NK-92 treated with Interleukin-12 subunit alpha and Interleukin-12 subunit beta, amount 100 ng/mL, for 24 hours (cell line): ENCODE results near the gene KIRREL1.

Experiments used
- DNase-seq: peaks from one replicate; lab custom pipeline; 2025; lab: John Stamatoyannopoulos, UW

Gene KIRREL1

DNA sequence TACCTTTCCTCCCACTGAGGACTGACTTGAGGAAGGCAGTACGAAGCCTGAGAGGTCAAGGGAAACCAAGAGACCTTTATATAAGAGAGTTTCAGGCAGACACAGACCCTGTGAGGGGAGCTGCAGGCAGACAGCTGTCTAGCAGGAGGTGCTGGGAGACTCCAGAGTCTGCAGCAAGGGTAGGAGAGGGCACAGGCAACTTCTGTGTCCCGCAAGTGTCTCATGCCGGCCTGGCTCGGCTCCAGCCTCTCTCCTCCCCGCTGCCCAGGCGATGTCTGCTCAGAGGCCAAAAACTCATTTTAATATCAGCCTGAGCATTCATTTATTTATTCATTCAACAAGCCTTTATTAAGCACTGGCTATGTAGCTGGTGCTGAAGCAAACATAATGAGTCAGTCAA lies 83.0 kb downstream of the KIRREL1 start:
- no peak for DNase-seq

DNA sequence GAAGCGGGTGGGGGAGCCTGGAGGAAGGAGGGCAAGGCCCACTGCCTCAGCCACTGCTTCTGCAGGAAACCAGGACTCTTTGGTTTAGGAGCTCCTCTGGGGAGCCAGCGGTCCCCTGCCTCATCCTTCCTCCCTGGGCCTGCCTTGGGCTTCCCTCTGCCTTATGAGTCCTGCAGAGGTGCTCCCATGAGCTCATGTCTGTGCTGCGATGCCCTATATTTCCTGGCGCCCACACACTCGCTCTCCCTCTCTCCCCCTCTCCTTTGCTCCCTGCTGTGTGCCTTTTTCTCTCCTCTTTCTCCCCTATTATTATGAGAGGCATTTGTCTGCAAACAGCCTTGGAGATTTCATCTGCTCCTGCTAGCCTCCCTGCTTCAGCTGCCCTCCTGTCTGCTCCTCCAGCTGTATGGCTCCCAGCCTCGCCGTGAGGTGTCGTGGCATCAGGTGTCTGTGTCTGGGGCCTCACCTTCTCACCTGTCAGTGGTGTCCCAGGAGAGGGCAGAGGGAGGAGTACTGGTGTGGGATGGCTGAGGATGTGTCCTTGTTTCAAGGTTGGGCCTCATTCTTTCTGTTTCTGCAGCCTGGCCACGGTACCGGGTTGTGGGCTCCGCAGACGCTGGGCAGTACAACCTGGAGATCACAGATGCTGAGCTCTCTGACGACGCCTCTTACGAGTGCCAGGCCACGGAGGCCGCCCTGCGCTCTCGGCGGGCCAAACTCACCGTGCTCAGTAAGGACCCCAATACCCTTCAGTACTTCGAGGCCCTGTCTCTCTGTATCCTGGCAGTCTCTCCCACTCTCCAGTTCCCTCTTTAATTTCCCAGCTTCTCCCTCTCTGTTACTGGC lies 84.2 kb downstream of the KIRREL1 start:
- DNase-seq: no peak

DNA sequence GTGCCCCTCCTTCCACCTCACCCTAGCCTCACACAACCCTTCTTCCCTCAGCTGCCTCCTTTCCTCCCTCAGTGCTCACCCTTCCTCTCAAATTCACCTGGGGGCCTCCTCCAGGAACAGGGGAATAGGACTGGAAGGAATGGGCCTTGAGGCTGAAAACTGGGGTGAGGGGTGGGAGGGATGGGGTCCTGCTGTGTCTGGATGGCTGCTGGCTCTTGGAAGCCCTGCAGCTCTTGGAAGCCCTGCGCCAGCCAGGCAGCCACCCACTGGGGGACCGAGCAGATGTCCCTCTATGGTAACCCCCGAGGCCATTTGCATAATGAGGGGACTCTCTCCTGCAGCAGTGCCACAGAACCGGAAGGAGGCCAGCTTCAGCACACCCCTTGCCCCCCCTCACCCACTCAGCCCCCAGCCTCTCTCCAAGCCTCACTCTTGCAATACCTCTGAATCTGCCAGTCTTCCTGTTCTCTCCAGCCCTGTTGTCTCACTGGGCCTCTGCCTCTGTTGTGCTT lies 85.2 kb downstream of the KIRREL1 start:
- DNase-seq: no peak

DNA sequence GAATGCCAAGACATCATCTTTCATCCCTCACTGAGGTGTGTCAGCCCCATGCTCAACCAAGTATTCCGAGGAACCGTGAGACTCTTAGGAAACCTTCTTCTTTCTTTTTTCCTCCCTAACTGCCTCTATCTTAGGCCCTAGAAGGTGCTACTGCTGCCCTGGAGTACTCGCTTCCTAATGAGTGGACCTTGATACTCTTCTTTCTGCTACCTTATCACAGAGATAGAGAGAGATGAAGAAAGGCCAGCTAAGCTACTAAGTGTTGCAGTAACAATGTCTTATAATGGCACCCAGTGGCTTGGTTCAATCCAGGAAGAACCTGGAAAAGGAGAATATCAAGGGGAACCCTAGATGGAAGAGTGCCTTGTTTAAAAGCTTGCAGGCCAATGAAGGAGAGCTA lies 86.6 kb downstream of the KIRREL1 start:
- DNase-seq: no peak

DNA sequence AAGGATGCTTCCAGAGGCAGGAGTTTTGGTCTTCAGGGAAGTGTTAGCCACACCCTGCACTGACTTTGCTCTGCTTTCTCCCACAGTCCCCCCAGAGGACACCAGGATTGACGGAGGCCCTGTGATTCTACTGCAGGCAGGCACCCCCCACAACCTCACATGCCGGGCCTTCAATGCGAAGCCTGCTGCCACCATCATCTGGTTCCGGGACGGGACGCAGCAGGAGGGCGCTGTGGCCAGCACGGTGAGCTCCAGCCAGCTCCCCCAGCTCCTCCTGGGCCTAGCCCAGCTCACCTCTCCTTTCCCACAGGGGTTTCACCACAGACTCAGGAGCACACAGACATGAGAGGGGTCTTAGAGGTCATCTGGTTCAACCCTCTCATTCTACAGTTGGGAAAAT lies 90.9 kb downstream of the KIRREL1 start:
- DNase-seq: no peak

DNA sequence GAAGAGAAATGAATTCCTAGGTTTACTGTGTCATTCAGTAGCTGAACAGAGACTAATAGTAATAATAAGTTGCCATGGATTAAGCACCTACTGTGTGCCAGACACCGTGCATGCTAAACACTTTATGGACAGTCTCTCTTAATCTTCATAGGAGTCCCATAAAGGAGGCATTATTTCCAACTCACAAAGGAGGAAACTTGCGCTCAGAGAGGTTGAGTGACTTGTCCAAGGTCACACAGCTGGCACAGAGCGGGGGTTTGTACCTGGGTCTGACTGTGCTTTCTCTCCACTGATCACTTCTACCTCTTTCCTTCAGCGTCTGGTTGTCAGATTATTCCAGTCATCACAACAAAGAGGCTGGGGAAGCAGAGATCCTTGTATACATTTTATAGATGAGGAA lies 91.3 kb downstream of the KIRREL1 start:
- no peak for DNase-seq

DNA sequence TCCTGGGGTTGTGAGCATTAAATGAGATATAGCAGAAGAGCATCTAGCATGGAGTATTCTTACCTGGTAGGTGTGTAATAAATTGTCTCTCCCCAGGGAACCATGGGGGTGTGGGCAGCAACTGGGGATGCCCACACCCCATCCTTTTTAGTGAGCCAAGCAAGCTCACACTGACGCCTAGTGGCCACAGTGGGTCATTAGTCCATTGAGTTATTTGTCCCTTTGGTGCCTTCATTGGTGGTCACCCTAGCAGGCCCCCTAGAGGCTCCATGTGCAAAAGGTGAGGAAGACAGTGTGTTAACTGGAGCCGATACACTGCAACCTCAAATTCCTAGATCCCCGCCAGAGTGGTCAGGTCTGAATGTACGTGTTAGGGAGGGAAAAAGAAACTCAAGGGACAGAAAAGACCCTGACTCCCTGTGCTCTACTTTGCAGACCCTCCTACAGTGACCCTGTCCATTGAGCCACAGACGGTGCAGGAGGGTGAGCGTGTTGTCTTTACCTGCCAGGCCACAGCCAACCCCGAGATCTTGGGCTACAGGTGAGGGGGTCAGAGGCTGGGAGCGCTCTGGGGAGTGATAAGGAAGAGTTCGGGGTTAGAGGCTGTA lies 94.0 kb downstream of the KIRREL1 start:
- DNase-seq: peak; percentile 18

DNA sequence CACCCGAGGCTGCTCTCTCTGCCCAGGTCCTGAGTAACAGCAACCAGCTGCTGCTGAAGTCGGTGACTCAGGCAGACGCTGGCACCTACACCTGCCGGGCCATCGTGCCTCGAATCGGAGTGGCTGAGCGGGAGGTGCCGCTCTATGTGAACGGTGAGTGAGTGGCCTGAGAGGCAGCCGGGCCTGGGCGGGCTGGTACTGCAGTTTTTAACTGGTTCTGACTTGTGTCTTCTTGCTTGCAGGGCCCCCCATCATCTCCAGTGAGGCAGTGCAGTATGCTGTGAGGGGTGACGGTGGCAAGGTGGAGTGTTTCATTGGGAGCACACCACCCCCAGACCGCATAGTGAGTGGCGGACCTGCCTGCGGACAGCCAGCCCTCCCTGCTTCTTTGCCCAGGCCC lies 96.0 kb downstream of the KIRREL1 start:
- no peak for DNase-seq

DNA sequence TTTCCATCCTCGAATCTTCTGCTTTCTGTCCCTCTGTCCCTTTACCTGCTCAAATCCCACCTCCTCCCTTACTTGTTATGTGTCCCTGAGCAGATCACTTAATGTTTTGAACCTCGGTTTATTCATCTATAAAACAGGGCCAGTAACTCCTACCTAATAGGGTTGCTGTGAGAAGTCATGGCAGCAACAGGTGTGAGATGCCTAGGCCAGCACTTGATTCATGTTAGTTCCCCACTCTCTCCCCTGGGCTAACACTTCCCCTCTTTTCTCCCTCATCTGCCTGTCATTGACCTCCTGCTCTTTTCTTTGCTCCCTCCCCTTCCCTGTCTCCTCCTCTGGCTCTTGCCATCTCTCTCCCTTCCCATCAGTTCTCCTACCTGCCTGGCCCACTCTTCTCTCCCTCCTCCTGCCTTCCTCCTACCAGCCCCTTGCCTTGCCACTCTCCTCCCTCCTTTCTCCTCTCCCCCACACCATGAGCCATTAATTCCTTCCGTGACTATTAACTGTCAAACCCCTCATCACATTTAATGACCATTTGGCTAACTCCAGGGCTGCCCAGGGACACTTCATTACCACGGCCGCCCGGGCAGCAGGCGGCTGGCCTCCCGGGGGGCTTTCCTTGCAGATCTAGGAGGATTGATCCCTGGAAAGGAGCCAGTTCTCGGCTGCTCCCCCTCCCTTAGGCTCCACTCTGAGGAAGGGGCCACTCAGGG lies 96.6 kb downstream of the KIRREL1 start:
- no peak for DNase-seq

DNA sequence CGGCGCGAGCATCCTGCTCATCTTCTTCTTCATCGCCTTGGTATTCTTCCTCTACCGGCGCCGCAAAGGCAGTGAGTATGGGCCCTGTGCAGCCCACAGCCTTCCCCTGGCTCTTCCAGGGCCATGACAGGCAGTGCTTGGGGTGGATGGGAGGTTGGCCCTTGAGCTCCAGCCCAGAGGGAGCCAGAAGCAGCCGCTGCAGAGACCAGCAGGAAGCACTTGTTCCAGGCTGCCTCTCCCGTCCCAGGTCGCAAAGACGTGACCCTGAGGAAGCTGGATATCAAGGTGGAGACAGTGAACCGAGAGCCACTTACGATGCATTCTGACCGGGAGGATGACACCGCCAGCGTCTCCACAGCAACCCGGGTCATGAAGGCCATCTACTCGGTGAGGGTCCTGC lies 99.9 kb downstream of the KIRREL1 start:
- DNase-seq: no peak

DNA sequence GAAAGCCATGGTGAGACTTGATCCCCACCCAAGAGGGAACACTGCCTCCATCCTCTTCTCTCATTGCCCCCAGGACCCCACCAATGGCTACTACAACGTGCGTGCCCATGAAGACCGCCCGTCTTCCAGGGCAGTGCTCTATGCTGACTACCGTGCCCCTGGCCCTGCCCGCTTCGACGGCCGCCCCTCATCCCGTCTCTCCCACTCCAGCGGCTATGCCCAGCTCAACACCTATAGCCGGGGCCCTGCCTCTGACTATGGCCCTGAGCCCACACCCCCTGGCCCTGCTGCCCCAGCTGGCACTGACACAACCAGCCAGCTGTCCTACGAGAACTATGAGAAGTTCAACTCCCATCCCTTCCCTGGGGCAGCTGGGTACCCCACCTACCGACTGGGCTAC lies 101.1 kb downstream of the KIRREL1 start:
- no peak for DNase-seq

DNA sequence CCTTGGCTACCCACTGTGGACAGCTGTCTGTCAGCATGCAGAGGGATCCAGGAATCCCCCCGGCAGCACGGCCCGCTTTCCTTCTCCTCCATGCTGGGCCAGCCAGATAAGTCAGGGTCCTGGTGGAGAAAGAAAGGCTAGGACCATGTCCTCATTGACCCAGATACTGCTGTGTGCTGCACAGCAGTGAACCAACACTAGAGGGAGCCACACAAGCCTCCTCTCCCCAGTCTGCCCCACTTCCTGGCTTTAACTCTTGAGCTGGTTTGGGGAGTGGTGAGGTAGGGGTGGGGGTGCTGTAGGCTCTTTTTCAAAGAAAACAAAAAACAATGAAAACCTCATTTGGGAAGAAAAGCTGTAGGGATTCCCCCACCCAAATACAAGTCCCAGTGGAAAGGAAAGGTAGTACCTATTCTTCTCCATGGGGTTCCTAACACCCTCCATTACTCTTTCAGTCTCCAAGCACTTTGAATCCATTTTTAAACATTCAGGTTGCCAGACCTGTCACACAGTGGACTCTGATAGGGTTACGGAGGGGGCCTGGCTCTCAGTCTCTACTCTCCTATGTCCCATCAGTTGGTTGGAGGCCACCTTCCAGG lies 102.4 kb downstream of the KIRREL1 start:
- peak; percentile 6 for DNase-seq

DNA sequence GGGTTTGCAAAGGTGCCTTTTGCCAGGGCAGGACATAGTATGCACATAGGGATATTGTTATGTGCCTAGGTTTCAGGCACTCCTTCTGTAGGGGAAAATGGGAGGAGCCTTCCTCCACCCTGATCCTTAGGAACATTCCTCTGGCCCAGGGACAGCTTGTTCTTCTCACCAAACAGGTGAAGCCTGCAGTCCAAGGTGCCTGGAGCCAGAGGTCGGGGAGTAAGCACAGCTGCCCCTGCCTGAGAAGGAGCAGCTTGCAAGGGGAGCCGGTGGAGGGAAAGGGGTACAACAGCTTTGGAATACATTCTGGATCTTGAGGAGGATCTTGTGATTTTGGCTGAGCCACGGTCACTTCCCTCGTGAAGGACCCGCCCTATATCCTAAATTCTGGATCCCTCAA lies 104.8 kb downstream of the KIRREL1 start:
- DNase-seq: no peak

DNA sequence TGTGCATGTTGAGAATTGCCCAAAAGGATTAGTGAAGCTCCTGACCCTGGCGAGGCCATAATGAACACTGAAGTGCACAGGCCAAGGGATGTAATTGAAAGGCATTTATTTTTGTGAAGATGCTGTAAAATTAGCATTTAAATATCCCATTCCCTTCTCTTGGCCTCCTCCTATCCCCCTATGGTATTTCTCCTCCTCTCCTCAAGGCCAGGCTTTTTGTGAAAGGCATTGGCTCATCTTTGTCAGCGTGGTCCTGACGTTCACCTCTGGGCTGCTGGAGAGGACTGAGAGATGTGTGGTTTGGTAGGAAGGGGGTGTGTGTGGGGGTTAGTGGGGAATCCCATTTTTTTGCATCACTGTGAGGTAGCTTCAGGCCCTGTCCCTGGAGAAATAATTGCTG lies 105.7 kb downstream of the KIRREL1 start:
- DNase-seq: no peak

DNA sequence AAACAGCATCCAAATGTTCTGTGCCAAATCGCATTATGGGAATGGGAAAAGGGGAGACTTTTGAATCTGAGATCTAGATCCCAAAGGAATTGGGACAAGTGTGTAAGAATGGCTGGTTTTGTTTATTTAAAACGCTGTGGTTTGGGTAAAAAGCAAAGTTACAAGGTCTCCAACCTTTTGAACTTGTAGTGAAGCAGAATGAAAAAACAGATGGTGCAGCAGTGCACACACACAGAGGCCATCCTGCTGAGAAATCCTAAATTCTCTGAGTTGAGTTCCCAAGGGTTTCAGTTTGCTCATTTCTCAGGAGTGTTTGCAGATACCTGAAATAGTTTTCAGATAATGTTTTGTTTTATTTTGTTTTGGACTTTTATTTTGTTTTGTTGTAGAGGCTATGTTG lies 107.1 kb downstream of the KIRREL1 start:
- DNase-seq: no peak

DNA sequence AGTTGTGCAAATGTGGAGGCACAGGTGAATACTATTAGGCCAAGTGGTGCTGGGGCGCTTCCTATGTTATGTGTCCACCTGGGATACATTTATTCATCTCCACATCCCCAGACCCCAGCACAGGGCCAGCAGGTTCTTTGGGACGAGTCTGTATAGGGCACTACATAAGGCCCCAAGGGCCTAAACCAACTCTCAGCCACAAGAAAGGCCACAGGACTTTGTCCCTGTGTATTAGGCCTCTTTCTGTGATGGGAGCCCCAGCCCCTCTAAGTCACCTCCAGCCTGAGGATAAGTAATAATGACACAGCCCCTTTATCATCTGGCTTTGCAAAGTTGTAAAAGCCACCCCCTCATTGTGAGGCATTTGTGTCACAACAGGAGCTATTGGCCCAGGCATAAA lies 108.0 kb downstream of the KIRREL1 start:
- DNase-seq: no peak

DNA sequence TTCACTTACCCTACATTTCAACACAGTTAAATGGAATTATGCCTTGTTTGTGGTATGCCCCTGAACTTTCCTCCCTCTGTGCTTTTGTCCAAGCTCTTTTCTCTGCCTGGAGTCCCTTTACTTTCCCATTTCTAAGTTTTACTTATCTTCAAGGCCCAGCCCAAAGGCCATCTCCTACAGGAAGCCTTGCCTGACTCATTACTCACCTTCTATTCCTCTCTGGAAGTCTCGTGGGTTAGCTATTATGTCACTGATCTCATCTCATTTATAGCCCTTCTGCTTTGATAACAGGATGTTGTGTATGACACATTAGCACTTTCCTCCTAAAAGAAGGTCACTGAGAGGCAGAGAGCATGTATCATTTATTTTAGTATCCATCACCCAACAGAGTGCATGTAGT lies 108.5 kb downstream of the KIRREL1 start:
- DNase-seq: no peak

DNA sequence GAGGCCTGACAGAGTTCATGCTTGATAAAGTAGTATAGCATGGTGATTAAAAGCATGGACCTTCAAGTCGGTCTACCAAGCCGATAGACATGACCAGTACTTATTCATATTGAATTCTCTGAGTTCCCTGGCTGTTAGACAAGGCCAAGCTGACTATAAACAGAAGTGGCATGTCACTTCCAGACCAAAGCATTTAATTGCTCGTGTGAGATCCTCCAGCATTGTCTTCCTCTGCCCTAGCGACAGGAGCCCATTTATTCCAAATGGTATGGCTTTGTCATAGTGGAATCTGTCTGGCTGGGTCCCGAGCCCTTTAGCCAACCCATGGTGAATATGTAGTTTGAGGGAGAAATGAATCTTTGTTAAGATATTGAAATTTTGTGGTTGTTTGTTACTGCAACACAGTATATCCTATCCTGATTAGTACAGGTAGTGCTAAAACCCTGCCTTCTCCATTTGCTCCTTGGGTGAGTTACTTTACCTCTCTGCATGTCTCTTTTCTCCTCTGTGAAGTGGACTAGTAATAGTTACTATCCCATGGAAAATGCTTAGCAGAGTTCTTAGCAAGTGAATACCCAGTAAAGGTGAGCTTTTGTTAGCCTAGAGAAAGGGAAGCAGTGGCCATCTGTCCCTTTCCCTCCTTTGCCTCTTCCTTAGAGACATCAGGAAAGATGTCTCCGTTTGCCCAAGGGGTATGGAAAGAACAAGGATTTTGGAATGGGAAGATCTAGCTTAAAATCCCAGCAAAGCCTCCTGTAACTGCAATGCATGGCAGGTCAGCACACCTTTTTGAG lies 109.6 kb downstream of the KIRREL1 start:
- DNase-seq: no peak

DNA sequence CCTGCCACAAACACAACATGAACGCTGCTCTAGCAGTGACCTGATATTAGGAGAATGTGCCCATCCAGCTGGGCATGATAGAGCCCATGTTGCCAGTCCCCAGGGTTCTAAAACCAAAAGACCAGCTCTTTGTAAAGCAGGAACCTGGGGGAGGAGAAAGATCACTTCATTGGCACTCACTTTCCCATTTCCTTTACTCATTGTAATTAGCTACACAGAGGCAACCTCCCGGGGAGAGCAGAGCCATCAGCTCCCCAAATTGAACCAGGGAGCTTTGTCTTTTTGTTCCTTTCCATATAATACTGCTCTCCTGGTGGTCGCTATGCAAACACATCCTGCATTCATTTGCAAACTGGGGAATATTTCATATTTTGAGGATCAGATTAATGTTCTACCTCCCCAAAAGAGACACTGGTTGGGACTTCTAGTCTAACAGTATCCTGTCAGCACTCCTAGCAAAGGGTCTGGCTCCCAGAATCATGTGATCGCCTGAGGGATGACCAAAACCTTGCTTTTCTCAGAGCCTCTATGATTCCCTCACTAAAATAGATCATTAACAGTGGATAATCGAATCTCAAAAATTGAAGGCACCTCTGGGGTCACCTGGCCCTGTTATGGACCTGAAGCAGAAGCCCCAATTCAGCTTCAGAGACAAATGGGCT lies 110.5 kb downstream of the KIRREL1 start:
- DNase-seq: no peak

DNA sequence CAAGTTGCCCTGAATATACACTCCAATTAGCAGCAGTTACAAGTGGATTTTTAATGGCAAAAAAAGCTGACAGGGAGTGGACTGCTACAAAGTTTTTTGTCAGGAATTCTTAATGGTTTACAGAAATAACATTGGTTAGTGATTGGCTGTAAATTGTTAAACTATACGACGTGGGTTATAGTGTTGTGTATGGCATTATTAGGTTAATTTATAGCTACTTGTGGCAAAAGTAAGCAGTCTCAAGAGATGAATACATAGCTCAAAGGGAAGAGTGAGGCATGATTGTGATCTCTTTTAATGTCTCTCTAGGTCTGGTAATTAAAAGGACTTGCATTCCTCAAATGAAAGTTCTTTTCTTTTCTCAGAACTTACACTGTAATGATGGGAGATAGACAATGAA lies 111.4 kb downstream of the KIRREL1 start:
- no peak for DNase-seq
